Left lung (tissue), 10 donors: ENCODE data around the gene CEP68. TPM values are rescaled to one million over a fixed set of nuclear protein-coding genes. Genes with fewer than 3 reads are reported as not detected.

Experiments
- ATAC-seq: fragments of 200-7000 bp; cut with Tn5 transposase; one replicate; pipeline ENCODE4 v1.9.1; 2020; ENCODE audit warnings: moderate library complexity
- DNase-seq, 4 donors: peaks; one replicate each; pipeline ENCODE4 v3.0.0-alpha.2; 2013 to 2020
- H3K27ac ChIP-seq, 2 donors: fragments of 200-600 bp; sonication (generic) in 1 of 2; one replicate each; pipeline versions ENCODE4 v1.5.0 to v1.8.0; 2020 to 2021
- H3K27me3 ChIP-seq, 2 donors: fragments of 200-600 bp; sonication (generic) in 1 of 2; one replicate each; pipeline versions ENCODE4 v1.5.0 to v1.8.0; 2020 to 2021
- H3K36me3 ChIP-seq, 2 donors: fragments of 200-600 bp; sonication (generic) in 1 of 2; one replicate each; pipeline versions ENCODE4 v1.5.0 to v1.8.0; 2020 to 2021
- H3K4me1 ChIP-seq, 2 donors: fragments of 200-600 bp; one replicate each; pipeline ENCODE4 v1.8.0; 2021
- H3K4me3 ChIP-seq, 2 donors: fragments of 200-600 bp; sonication (generic) in 1 of 2; one replicate each; pipeline versions ENCODE4 v1.5.0 to v1.8.0; 2020 to 2021; ENCODE audit warnings: mild to moderate bottlenecking in 1 of 2
- H3K9me3 ChIP-seq, 2 donors: fragments of 200-600 bp; sonication (generic) in 1 of 2; one replicate each; pipeline versions ENCODE4 v1.5.0 to v1.8.0; 2020 to 2021
- intact Hi-C, 2 donors: fragments of 100-400 bp; cut with DNase I; formaldehyde crosslinking; loops; one replicate each; pipeline versions ENCODE4 v1.11.2 to v1.14.2; 2022
- polyA plus RNA-seq, 6 donors: library from polyadenylated mRNA; unstranded; fragments of 120-200 nt; gene quantifications; one replicate each; pipeline ENCODE4 v1.2.1, GENCODE V29; 2013; ENCODE audit not compliant: insufficient read length in 6 of 6
- total RNA-seq, 2 donors: library from RNA; stranded (reverse); fragmentation: NEBNext Ultra II Directional; extraction: Animal tissue kit (Norgen Biotek cat#: 25700); gene quantifications; one replicate each; pipeline ENCODE4 v1.2.1, GENCODE V29; 2021
- TF ChIP-seq, protein P1 (sequence below), 2 donors: fragments of 200-600 bp; sonication (generic) in 1 of 2; IDR thresholded peaks; one replicate each; pipeline versions ENCODE4 v1.5.0 to v1.8.0; 2021; ENCODE audit warnings: antibody characterized with exemption in 2 of 2
- donor health status: DM: no; HTN: yes; CAD: no.
- donor health status: DM: no; HTN: no; CAD: no.

Gene CEP68
- total and polyA plus RNA-seq, 8 donors, result 7.9 to 32.4 (median 30.2) TPM

DNA sequence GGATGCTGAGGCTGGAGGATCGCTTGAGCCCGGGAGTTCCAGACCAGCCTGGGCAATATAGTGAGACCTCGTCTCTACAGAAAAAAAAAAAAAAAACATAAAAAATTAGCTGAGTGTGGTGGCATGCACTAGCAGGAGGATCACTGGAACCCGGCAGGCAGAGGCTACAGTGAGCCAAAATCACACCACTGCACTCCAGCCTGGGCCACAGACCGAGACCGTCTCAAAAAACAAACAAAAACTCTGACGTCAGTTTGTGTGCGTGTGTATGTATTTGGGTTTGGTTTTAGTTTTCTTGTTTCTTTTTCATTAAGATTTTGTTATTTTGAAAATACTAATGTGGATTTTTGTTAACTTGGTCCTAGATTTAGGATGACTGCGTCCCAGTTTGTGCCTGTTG, 19.0 kb downstream of the CEP68 start:
- DNase-seq (no peak), ATAC-seq (no peak)
- Histone ChIP-seq H3K4me1 (peaks cover 16 to 42% of the 10 kb centered on the region in 2 donors), H3K4me3 (no peak overlapping the region), H3K9me3 (no peaks in the 10 kb centered on the region), H3K36me3 (peaks cover 0 to 86% of the 10 kb centered on the region in 2 donors), H3K27ac (peak overlapping the region; percentile 9 to 31), H3K27me3 (no peaks in the 10 kb centered on the region)
- TF ChIP-seq, protein P1, sequence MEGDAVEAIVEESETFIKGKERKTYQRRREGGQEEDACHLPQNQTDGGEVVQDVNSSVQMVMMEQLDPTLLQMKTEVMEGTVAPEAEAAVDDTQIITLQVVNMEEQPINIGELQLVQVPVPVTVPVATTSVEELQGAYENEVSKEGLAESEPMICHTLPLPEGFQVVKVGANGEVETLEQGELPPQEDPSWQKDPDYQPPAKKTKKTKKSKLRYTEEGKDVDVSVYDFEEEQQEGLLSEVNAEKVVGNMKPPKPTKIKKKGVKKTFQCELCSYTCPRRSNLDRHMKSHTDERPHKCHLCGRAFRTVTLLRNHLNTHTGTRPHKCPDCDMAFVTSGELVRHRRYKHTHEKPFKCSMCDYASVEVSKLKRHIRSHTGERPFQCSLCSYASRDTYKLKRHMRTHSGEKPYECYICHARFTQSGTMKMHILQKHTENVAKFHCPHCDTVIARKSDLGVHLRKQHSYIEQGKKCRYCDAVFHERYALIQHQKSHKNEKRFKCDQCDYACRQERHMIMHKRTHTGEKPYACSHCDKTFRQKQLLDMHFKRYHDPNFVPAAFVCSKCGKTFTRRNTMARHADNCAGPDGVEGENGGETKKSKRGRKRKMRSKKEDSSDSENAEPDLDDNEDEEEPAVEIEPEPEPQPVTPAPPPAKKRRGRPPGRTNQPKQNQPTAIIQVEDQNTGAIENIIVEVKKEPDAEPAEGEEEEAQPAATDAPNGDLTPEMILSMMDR (IDR thresholded peaks at IDR 0.05), result no peak
- intact Hi-C loops, result no loop called here

GRCh38 chr2:65075605-65076344, 19.6 kb downstream of the CEP68 start:
- peaks cover 0 to 86% of the 10 kb centered on the region in 2 donors for H3K36me3 ChIP-seq

GRCh38 chr2:65076345-65076710, 20.1 kb downstream of the CEP68 start:
- ATAC-seq (peak; percentile 10), DNase-seq (no peak)
- H3K27me3 ChIP-seq, result no peaks in the 10 kb centered on the region
- peaks cover 0 to 83% of the 10 kb centered on the region in 2 donors for H3K36me3 ChIP-seq
- H3K9me3 ChIP-seq, result no peaks in the 10 kb centered on the region
- intact Hi-C loops, result no loop called here
- no peak overlapping the region for H3K4me3 ChIP-seq
- H3K4me1 ChIP-seq, result peaks cover 16 to 40% of the 10 kb centered on the region in 2 donors
- TF ChIP-seq, protein P1 (IDR thresholded peaks at IDR 0.05), result no peak
- H3K27ac ChIP-seq, result peak overlapping the region in 1 of 2 donors; percentile 31

More at GRCh38 chr2:65075605-65076344, 19.6 kb downstream of the CEP68 start:
- Histone ChIP-seq H3K27me3 (no peaks in the 10 kb centered on the region), H3K4me3 (no peak overlapping the region), H3K9me3 (no peaks in the 10 kb centered on the region), H3K27ac (peak overlapping the region; percentile 9 to 31), H3K4me1 (peaks cover 16 to 40% of the 10 kb centered on the region in 2 donors)
- DNase-seq, result peak in 1 of 4 donors; percentile 60
- intact Hi-C loops, result no loop called here
- ATAC-seq, result peak; percentile 93
- TF ChIP-seq, protein P1 (IDR thresholded peaks at IDR 0.05), result no peak

DNA sequence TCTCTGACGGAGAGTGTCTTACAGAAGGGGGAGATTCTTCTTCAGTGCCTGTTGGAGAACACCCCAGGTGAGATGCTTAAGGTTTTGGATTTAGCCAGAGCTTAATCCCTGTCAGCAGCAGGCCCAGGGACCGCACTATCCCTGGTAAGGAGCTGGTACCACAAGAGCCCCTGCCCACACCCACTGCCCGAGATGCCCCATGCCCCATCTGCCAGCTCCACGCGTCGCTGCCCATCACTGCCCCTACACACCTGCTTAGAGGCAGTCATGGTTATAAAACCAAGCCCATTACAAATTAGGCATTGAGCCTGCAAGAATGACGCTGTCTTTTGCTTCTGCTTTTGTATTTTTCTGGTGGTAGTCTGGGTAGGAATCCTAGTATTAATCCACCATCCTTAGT, 21.7 kb downstream of the CEP68 start:
- intact Hi-C loops, result no loop called here
- Histone ChIP-seq H3K27ac (no peak overlapping the region), H3K36me3 (peaks cover 0 to 81% of the 10 kb centered on the region in 2 donors)

GRCh38 chr2:65079017-65079416, 22.8 kb downstream of the CEP68 start:
- intact Hi-C loops, result no loop called here
- no peak overlapping the region for H3K27ac ChIP-seq
- H3K9me3 ChIP-seq, result no peaks in the 10 kb centered on the region
- peaks cover 0 to 81% of the 10 kb centered on the region in 2 donors for H3K36me3 ChIP-seq
- no peak overlapping the region for H3K4me3 ChIP-seq
- ATAC-seq (no peak), DNase-seq (no peak)
- TF ChIP-seq, protein P1 (IDR thresholded peaks at IDR 0.05), result no peak
- peaks cover 16 to 61% of the 10 kb centered on the region in 2 donors for H3K4me1 ChIP-seq
- no peaks in the 10 kb centered on the region for H3K27me3 ChIP-seq

More for the DNA sequence above, 21.7 kb downstream of the CEP68 start:
- peaks cover 16 to 50% of the 10 kb centered on the region in 2 donors for H3K4me1 ChIP-seq
- no peak overlapping the region for H3K4me3 ChIP-seq
- no peaks in the 10 kb centered on the region for H3K27me3 ChIP-seq
- DNase-seq (no peak), ATAC-seq (no peak)
- no peaks in the 10 kb centered on the region for H3K9me3 ChIP-seq
- TF ChIP-seq, protein P1 (IDR thresholded peaks at IDR 0.05), result no peak
